Glomerular visceral epithelial cell (primary cell): Measurements from ENCODE around the gene SLC1A2.

ENCODE experiments used
- DNase-seq: peaks from one replicate; pipeline ENCODE4 v3.0.0-alpha.2; 2016; ENCODE audit errors: extremely low spot score

Gene SLC1A2

GRCh38 chr11:35376118-35376510, 43.2 kb downstream of the SLC1A2 start:
- no peak for DNase-seq

- no peak for DNase-seq
These were observed 43.8 kb downstream of the SLC1A2 start for GRCh38 chr11:35375332-35376117.

- peak; percentile 91 for DNase-seq
These were observed 45.9 kb downstream of the SLC1A2 start for GRCh38 chr11:35373284-35373933.

GRCh38 chr11:35372565-35373283, 46.6 kb downstream of the SLC1A2 start:
- peak; percentile 19 for DNase-seq

- DNase-seq: peak; percentile 49
These were observed 51.9 kb downstream of the SLC1A2 start for GRCh38 chr11:35367491-35367890.

GRCh38 chr11:35366798-35367197, 52.6 kb downstream of the SLC1A2 start:
- DNase-seq: no peak

- no peak for DNase-seq
These were observed 53.4 kb downstream of the SLC1A2 start for GRCh38 chr11:35365961-35366360.

- no peak for DNase-seq
These were observed 54.0 kb downstream of the SLC1A2 start for GRCh38 chr11:35365395-35365794.

- DNase-seq: peak; percentile 74
These were observed 55.2 kb downstream of the SLC1A2 start for GRCh38 chr11:35363854-35364780.

- DNase-seq: no peak
These were observed 56.0 kb downstream of the SLC1A2 start for GRCh38 chr11:35363246-35363801.

- DNase-seq: no peak
These were observed 56.8 kb downstream of the SLC1A2 start for GRCh38 chr11:35362521-35362980.

GRCh38 chr11:35360055-35360530, 59.3 kb downstream of the SLC1A2 start:
- DNase-seq: no peak

GRCh38 chr11:35359321-35360054, 59.9 kb downstream of the SLC1A2 start:
- no peak for DNase-seq

GRCh38 chr11:35358391-35358790, 61.0 kb downstream of the SLC1A2 start:
- DNase-seq: no peak

- DNase-seq: peak; percentile 31
These were observed 61.4 kb downstream of the SLC1A2 start for GRCh38 chr11:35357923-35358322.

- DNase-seq: no peak
These were observed 64.1 kb downstream of the SLC1A2 start for GRCh38 chr11:35355102-35355749.

- DNase-seq: no peak
These were observed 64.7 kb downstream of the SLC1A2 start for GRCh38 chr11:35354644-35355043.

GRCh38 chr11:35352077-35352888, 67.1 kb downstream of the SLC1A2 start:
- no peak for DNase-seq

- no peak for DNase-seq
These were observed 69.5 kb downstream of the SLC1A2 start for GRCh38 chr11:35349897-35350296.
